HG03342 (cell line): ENCODE results near the gene PPP6C.

Experiments used
- ATAC-seq: cut with Tn5 transposase; IDR thresholded peaks from one replicate; pipeline ENCODE4 v1.9.1; 2021; ENCODE audit warnings: mild to moderate bottlenecking, moderate library complexity; ENCODE audit not compliant: unreplicated experiment

PPP6C gene

GRCh38 chr9:125099816-125100215 is 89.8 kb downstream of the PPP6C start:
- no peak for ATAC-seq
